Esophagus muscularis mucosa (tissue), 4 donors: ENCODE measurements around the gene IGFBP6. TPM values are rescaled to one million over a fixed set of nuclear protein-coding genes. Genes with fewer than 3 reads are reported as not detected.

Experiments
- DNase-seq: peaks from one replicate; pipeline ENCODE4 v3.0.0-alpha.2; 2017; ENCODE audit errors: extremely low spot score
- H3K27ac ChIP-seq, 4 donors: fragments of 200-600 bp; sonication (generic); replicated peaks in 1 of 4; 1 replicate in 3 of 4; 2 replicates in 1 of 4; pipeline ENCODE4 v1.5.1; 2016 to 2019; ENCODE audit warnings: mild to moderate bottlenecking in 1 of 4
- H3K27me3 ChIP-seq, 4 donors: fragments of 200-600 bp; sonication (generic); one replicate each; pipeline versions ENCODE4 v1.5.1 to v1.6.0; 2016 to 2019
- H3K36me3 ChIP-seq, 4 donors: fragments of 200-600 bp; sonication (generic); one replicate each; pipeline ENCODE4 v1.5.1; 2016 to 2019
- H3K4me1 ChIP-seq, 4 donors: fragments of 200-600 bp; sonication (generic); one replicate each; pipeline ENCODE4 v1.5.1; 2016 to 2019
- H3K4me3 ChIP-seq, 4 donors: fragments of 200-600 bp; sonication (generic); 1 replicate in 2 of 4; 2 replicates in 2 of 4; pipeline ENCODE4 v1.5.1; 2016 to 2019; ENCODE audit warnings: mild to moderate bottlenecking in 4 of 4, moderate library complexity in 1 of 4
- H3K9me3 ChIP-seq, 4 donors: fragments of 200-600 bp; sonication (generic); 1 replicate in 3 of 4; 2 replicates in 1 of 4; pipeline ENCODE4 v1.5.1; 2016 to 2019
- CTCF ChIP-seq, 3 experiments: fragments of 200-600 bp in 2 of 3; fragments of 450-650 bp in 1 of 3; sonication (generic) in 2 of 3; IDR thresholded peaks; one replicate each; pipeline ENCODE4 v1.5.1; 2017 to 2019; ENCODE audit warnings: antibody characterized with exemption in 3 of 3, mild to moderate bottlenecking in 2 of 3, moderate library complexity in 1 of 3
- EP300 ChIP-seq: sonication (generic); formaldehyde crosslinking; IDR thresholded peaks from one replicate; pipeline ENCODE4 v1.6.1; 2017; ENCODE audit warnings: antibody characterized with exemption
- POLR2A ChIP-seq: fragments of 450-650 bp; IDR thresholded peaks from one replicate; pipeline ENCODE4 v1.6.1; 2017; ENCODE audit warnings: antibody characterized with exemption, moderate library complexity, mild to moderate bottlenecking, low read depth
- POLR2AphosphoS5 ChIP-seq, 2 donors: sonication (generic); formaldehyde crosslinking; IDR thresholded peaks; one replicate each; pipeline ENCODE4 v1.6.1; 2017; ENCODE audit warnings: antibody characterized with exemption in 2 of 2
- WGBS: methylation state at CpG from one replicate; pipeline ENCODE4 v1.1.5; 2018; 5-methylcytosine and 5-hydroxymethylcytosine counted together
- intact Hi-C: fragments of 100-400 bp; cut with DNase I; formaldehyde crosslinking; loops from one replicate; pipeline ENCODE4 v1.15.1; 2023
- total RNA-seq, 4 donors: library from RNA; depleted of rRNA; stranded (reverse); fragments of >200 nt; gene quantifications; one replicate each; pipeline versions ENCODE4 v1.1.0 to v1.2.1, GENCODE V29; 2016

The IGFBP6 gene
- total RNA-seq, 4 donors from 2014 or later, result 626 to 1,141 (median 795) TPM

GRCh38 chr12:53056901-53057300 lies 40.6 kb upstream of the IGFBP6 start:
- peaks cover 19 to 93% (median 69%) of the 10 kb centered on the region in 4 donors for H3K36me3 ChIP-seq

GRCh38 chr12:53057816-53058500 lies 39.5 kb upstream of the IGFBP6 start:
- no peak for TF ChIP-seq CTCF (IDR thresholded peaks at IDR 0.05)
- TF ChIP-seq POLR2A, result no peak
- TF ChIP-seq POLR2AphosphoS5 (IDR thresholded peaks at IDR 0.05), result peak in 1 of 2 donors; percentile 32
- TF ChIP-seq EP300, result no peak
- peaks cover 80 to 96% (median 94%) of the 10 kb centered on the region in 4 donors for H3K4me1 ChIP-seq
- no peak overlapping the region for H3K4me3 ChIP-seq
- no peak for DNase-seq
- H3K27me3 ChIP-seq, result no peaks in the 10 kb centered on the region
- peak overlapping the region in 3 of 4 donors; percentile 82 to 95 (median 83) for H3K27ac ChIP-seq
- intact Hi-C loops, result no loop called here
- no peaks in the 10 kb centered on the region for H3K9me3 ChIP-seq
- peaks cover 19 to 98% (median 78%) of the 10 kb centered on the region in 4 donors for H3K36me3 ChIP-seq
- WGBS, result 81% methylated on average over 10 of the region's 13 CpGs

More at GRCh38 chr12:53056901-53057300, 40.6 kb upstream of the IGFBP6 start:
- TF ChIP-seq CTCF (IDR thresholded peaks at IDR 0.05) (no peak), EP300 (no peak), POLR2A (no peak), POLR2AphosphoS5 (IDR thresholded peaks at IDR 0.05) (no peak)
- WGBS, result 91% methylated on average over 7 of the region's 7 CpGs
- Histone ChIP-seq H3K27me3 (no peaks in the 10 kb centered on the region), H3K4me3 (no peak overlapping the region), H3K27ac (peak overlapping the region in 3 of 4 donors; percentile 3 to 99 (median 30)), H3K9me3 (no peaks in the 10 kb centered on the region), H3K4me1 (peaks cover 80 to 96% (median 94%) of the 10 kb centered on the region in 4 donors)
- intact Hi-C loops, result no loop called here
- DNase-seq, result no peak

GRCh38 chr12:53058674-53059433 lies 38.6 kb upstream of the IGFBP6 start:
- no peak for DNase-seq
- peaks cover 80 to 96% (median 94%) of the 10 kb centered on the region in 4 donors for H3K4me1 ChIP-seq
- intact Hi-C loops, result no loop called here

GRCh38 chr12:53059434-53060063 lies 37.9 kb upstream of the IGFBP6 start:
- H3K27ac ChIP-seq, result peak overlapping the region; percentile 82 to 95 (median 88)
- no peak overlapping the region for H3K4me3 ChIP-seq
- H3K9me3 ChIP-seq, result no peaks in the 10 kb centered on the region
- TF ChIP-seq EP300, result no peak
- peak in 1 of 2 donors; percentile 39 for TF ChIP-seq POLR2AphosphoS5 (IDR thresholded peaks at IDR 0.05)
- 95% methylated on average over 11 of the region's 24 CpGs for WGBS
- H3K27me3 ChIP-seq, result no peaks in the 10 kb centered on the region
- peaks cover 80 to 96% (median 94%) of the 10 kb centered on the region in 4 donors for H3K4me1 ChIP-seq
- intact Hi-C loops, result no loop called here
- H3K36me3 ChIP-seq, result peaks cover 19 to 100% (median 91%) of the 10 kb centered on the region in 4 donors
- DNase-seq, result no peak

More at GRCh38 chr12:53058674-53059433, 38.6 kb upstream of the IGFBP6 start:
- Histone ChIP-seq H3K4me3 (no peak overlapping the region), H3K27me3 (no peaks in the 10 kb centered on the region), H3K36me3 (peaks cover 19 to 100% (median 86%) of the 10 kb centered on the region in 4 donors), H3K9me3 (no peaks in the 10 kb centered on the region), H3K27ac (peak overlapping the region in 3 of 4 donors; percentile 82 to 95 (median 83))
- WGBS, result 70% methylated on average over 20 of the region's 35 CpGs
- TF ChIP-seq POLR2AphosphoS5 (IDR thresholded peaks at IDR 0.05) (peak in 1 of 2 donors; percentile 46), POLR2A (no peak)

GRCh38 chr12:53060064-53060720 lies 37.3 kb upstream of the IGFBP6 start:
- Histone ChIP-seq H3K27me3 (no peaks in the 10 kb centered on the region), H3K27ac (peak overlapping the region; percentile 82 to 95 (median 88)), H3K4me3 (no peak overlapping the region), H3K4me1 (peaks cover 80 to 97% (median 94%) of the 10 kb centered on the region in 4 donors), H3K9me3 (no peaks in the 10 kb centered on the region), H3K36me3 (peaks cover 22 to 100% (median 96%) of the 10 kb centered on the region in 4 donors)
- no peak for DNase-seq
- intact Hi-C loops, result no loop called here
- WGBS, result 40% methylated on average over 1 of the region's 17 CpGs
- TF ChIP-seq POLR2AphosphoS5 (IDR thresholded peaks at IDR 0.05) (peak in 1 of 2 donors; percentile 14), POLR2A (no peak)
